CD4-positive, alpha-beta T cell treated with Interferon gamma for 1 hour (primary cell): ENCODE results near the gene TEKT3.

ENCODE experiments used
- DNase-seq: peaks from one replicate; pipeline ENCODE4 v3.0.0-alpha.2; 2020

The TEKT3 gene

DNA sequence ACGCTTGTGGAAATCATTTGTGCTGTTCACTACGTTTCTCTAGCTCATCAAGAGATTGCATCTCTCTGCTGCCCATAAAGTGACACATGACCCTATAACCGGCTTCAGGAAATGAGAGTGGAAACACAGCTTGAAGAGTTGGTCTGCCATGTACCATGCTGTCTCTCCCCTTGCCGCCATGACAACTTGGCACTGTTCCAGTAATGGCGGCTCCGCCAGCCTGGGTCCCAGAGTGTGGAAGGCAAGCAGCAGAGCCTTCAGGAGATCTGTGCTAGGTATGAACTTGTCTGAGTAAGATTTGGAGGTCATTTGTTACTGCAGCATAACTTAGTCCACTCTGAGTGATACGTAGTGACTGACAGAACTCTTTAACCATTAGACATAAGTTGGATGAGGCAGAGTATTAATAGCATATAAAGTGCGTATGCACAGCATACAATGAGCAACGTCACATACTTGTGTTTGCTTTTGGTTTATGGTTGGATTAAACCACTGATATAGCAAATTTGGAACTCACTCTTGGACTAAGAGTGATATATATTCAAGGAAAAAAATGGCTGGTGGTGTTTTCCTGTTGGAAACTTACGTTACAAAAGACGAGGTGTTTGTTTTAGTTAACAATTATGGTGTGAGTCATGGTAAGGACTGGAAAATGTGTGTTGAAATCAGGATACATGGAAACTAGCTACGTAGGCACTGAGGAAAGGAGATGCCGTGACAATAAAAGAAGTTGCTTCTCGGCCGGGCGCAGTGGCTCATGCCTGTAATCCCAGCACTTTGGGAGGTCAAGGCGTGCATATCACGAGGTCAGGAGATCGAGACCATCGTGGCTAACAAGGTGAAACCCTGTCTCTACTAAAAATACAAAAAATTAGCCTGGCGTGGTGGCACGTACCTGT, 51.9 kb downstream of the TEKT3 start:
- no peak for DNase-seq

DNA sequence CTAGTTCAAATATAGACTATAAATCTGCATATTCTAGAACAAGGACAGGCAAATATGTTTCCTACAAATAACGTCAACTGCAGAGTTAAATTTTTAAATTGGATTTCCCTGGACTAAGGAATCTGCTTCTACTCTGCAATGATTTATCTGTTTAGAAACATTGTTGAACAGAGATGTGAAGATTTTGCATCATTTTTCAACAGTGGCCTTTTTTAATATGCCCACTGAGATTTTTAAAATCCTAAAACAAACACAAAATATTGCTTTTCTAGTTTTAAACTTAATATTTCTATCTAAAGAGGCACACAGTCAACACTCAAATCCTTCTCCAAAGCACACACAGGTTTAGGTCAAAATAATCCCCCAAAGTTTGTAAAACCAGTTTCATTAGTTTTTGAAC, 52.5 kb downstream of the TEKT3 start:
- no peak for DNase-seq

DNA sequence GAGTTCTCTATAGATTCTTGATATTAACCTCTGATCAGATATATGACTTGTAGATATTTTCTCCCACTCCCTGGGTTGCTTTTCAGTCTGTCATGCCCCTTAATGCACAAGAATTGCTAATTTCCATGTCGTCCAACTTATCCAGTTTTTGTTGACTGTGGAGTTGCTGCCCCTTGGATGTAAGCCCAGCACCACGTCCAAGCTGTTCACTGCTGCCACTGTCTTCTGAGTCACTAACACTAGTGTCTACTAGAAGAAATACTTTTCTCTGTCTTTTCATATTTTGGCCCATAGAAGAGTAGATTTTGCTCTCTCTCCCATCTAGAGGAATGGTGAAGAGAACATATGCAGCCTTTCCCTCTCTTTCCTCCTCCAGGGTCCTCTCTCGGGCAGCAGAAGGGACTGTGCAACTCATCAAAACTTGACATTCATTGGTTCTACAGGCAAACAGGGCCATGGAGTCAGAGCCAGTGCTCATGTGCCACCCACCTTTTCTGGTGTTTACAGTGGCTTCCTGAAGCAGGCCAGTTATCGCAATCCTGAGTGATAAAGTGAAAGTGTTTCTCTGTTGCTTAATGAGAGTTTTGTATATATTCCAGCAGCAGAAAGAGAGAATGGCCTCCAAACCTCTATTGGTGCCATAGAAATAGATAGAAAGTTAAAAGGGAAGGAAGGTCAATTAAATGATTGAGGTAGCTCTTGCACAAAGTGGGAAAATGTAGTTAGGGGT, 53.7 kb downstream of the TEKT3 start:
- DNase-seq = no peak

DNA sequence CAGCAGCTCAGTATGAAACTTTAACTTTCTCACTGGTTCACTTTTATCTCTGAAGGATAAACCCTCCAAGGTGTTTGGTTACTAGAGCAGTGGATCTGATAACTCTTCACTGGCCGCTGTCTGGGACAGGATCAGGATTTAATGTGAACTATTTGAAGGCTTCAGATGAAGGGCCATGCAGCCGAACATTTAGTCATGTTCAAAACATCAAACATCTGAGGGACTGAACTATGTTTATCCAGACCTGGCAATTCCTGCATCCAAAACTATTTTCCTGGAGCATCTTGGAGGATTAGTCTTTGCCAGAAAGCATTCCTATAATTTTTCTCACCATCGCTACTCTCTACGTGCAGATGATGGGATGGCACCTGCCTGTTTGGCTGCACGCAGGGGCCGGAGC, 55.9 kb downstream of the TEKT3 start:
- no peak for DNase-seq

- no peak for DNase-seq
Observed at GRCh38 chr17:15284537-15284936, 56.9 kb downstream of the TEKT3 start.

GRCh38 chr17:15284107-15284506, 57.3 kb downstream of the TEKT3 start:
- no peak for DNase-seq

DNA sequence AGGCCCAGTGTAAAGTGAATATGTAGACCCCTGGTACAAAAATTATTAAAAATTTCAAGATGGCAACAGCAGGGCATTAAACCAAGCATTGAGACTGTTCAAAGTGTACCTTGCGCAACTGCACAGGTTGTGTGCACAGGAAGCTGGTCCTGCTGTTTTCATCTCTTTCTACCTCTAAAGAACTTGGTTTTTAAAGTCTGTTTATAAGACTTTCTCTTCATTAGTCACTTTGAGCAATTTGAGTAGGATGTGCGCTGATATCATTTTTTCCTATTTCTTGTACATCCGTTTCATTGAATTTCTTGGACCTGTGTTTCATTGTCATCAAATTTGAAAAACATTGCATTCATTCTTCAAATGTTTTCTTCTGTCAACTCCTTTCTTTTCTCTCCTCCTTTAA, 59.5 kb downstream of the TEKT3 start:
- no peak for DNase-seq

DNA sequence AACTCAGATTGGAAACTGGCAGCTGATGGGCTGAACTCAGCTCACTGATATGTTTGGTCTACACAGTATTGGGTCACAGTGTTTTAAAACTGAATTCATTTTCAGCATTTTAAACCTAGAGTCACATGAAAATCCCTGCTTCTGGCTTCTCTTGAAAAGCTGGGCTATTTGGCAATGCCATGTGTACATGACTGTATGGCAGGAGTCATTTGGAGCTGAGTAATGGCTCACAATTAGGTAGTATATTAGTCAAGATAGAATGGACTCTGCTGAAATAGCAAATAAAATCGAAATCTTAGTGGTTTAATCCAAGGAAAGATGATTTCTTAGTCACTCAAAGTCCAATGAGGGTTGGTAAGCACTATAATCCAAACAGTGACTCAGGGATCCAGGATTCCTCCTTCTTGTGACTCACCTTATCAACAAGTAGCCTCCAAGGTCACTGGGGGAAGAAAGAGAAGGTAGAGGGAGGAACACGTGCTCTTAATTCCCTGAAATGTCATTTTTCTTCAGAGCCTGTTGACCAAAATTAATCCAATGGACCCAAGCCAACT, 62.4 kb downstream of the TEKT3 start:
- no peak for DNase-seq

DNA sequence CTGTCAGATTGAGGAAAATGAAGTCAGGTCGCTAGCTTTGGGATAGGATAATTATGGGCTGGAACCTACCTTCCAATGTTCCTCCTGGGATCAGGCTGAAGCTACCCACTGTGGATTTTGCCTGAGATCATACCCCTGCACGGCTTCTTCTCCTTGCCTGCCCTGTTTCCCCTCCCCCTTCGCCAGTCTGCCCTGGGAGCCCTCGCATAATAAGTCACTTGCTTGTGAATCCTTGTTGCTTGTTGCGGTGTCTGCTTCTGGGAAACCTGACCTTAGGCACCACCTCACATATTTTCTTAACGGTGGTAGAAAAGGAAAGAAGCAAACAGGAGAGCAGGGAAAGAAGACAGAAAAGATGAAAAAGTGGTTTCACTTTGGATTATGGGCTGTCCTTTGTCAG, 63.0 kb downstream of the TEKT3 start:
- no peak for DNase-seq

GRCh38 chr17:15274017-15274416, 67.4 kb downstream of the TEKT3 start:
- DNase-seq = no peak

GRCh38 chr17:15273141-15273793, 68.1 kb downstream of the TEKT3 start:
- DNase-seq = no peak

DNA sequence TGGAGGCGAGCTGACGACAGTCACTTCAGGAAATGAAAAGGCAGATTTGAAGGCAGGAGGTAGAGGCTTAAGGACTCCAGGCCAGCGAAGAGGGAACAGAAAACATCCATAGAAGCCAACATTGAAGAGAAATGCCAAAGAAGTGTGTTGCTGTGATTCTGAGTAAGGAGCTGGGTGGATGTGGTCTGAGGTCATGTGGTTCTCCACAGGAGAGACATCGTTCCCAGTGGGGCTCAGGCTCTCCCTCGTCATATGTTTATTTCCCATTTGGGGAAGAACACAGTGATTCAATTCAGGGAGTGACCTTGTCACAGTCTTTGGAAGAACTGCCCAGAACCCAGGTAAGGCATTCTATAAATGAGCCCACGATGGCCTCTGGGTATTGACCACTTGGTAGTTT, 69.7 kb downstream of the TEKT3 start:
- no peak for DNase-seq

GRCh38 chr17:15270628-15271381, 70.6 kb downstream of the TEKT3 start:
- no peak for DNase-seq

DNA sequence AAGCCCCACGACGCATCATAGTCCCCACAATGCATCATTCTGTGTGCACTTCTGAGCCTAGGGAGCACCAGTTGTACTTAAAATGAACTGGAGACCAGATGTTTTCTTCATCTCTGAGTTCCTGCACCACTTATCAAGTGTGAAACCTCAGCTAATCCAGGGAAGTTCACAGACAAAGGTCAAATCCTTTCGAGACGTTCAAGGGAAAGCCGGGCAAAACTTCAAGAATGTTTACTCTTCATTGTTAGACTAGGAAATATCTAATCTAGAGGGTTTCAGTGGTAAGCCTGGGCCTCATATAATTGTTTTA, 71.7 kb downstream of the TEKT3 start:
- DNase-seq = no peak

DNA sequence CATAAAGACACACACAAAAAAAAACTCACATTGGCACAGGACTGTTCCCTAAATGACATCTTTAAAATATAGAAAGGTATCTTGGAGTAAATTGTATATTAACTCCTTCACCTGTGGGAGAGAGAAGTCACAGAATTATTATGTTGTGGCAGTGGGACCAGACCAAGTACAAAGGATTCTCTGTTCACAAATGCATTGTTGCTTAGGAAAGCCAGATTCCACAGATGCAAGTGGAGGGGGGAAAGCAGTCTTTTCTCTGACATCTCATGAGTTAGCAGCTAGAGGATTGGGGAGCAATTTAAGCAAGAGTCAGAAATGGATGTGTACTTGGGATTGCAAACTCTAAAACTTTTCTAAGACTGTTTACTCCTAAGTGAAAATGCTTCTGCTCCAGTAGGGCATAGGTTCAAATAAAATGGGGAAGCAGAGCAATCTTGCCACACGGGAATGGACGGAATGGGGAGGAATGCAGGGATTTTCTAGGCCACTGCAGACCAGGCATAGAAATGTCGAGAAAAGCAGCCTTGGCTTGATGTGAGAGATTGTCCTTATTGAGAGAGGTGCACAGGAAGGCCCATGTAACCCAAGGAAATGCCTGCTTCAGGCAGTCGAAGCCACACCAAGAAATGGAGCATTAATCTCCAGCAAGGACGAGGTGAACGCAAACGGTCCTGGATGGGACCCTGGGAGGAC, 72.2 kb downstream of the TEKT3 start:
- DNase-seq = no peak

GRCh38 chr17:15268461-15268860, 72.9 kb downstream of the TEKT3 start:
- DNase-seq = no peak

DNA sequence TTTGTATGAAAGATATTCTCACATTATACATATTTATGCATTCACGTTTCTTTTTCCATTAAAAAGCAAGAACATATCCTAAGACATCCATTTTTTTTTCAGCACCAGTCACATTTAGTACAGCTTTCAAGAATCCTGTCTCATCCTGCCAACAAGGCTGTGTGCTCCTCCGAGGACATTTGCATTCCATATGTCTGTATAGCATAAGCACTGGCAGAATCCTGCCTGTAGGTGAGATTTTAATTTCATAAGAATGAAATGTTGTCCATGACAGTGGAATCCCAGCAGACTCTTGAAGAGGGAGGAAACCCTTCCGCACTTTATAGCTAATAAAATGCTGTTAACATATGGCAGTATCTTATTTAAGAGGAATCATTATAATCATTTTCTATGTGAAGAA, 73.4 kb downstream of the TEKT3 start:
- DNase-seq = no peak

DNA sequence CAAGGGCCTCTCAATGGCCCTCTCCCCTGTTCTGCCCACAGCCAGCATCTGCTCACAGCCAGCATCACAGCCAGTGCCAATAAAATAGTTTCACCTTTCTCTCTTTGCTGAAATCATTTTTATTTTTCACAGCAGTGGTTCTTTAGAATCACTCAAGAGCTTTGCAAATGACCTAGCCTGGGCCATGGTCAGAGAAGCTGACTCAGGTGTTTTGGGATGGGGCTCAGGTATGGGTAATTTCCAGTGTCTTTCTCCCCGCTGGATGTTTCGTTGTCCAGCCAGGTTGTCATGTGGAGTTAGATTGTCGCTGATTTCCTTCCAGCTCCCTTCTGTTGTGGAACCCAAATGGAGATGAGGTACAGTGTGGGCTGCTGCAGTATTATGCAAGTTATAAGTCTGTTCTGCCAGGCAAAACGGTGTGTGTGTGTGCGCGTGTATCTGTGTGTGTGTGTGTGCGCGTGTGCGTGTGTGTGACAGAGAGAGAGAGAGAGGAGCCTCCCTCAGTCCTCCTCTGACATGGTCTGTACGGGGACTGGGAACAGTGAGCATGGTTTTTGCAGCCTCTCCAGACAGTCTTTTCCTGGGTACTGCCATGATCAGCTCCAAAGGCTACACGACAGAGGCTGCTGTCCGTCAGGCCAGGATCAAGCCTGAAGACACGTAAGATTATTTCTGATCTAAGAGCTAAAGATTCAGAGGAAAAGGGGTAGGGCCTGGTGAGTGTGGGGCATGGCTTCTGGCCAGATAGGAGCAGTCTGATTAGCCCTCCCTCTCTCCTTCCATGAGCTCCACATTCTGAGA, 74.9 kb downstream of the TEKT3 start:
- DNase-seq = no peak

GRCh38 chr17:15265131-15265530, 76.3 kb downstream of the TEKT3 start, which contains the start of gene PMP22:
Gene PMP22 (minus strand): TSS chr17:15265326. CDS start chr17:15260727, 4,599 bp downstream.
- DNase-seq = no peak

- DNase-seq = no peak
Observed at GRCh38 chr17:15264542-15264941, 76.9 kb downstream of the TEKT3 start.

DNA sequence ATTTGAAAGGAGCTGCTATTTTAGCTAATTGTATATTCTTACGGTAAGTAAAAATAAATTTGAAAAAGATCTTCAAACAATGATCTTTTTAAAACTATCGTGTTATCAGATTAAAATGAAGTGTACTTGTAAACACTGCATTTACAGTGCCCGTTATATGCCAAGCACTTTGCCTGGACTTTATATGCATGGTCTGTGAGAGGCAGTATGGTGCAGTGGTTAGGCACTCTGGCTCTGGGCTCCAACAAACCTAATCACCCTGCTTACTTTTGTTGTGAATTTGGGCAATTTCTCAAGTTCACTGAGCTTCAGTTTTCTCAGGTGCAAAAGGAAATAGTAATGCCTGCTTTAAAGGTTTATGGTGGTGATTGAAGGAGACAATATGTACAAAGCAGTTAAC, 77.7 kb downstream of the TEKT3 start:
- DNase-seq = no peak
